ENCODE data around the gene PRKCD. TPM values are rescaled to one million over a fixed set of nuclear protein-coding genes. Genes with fewer than 3 reads are reported as not detected.

The PRKCD gene
- total RNA-seq, 1 donor from 2014 or later: 16.1 TPM

DNA sequence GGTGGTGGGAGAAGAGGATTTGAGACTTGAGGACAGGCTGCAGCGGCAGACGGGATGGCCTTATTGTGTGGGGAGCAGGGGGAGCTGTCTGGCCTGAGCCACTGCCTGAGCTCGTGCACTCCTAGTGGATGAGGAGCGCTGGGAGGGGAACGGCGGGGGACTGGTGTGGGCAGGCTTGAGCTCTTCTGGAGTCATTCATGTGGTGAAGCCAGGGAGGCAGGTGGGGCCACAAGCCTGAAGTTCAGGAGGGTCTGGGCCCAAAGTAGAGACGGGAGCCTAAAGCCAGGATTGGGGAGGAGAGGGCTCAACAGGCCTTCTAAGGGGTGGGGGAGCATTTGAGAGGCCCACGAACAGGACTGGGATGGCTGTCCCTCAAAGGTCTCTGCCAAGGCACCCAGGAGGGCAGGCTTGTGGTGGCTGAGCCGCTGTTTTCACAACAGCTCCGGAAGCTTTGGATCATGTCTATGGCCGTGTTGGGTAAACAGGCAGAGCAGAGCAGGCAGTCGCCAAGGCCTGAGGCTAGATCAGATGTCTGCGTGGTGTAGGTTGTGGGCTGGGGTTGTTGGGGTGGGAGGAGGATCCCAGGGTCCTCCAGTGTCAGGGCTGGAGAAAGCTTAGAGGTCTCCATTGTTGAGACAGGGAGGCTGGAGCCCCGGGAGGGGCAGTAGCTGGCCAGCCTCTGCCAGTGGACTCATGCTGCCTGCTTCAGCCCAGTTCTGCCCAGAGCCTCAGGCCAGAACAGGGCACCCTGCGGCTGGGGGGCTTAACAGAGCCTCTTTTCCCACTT, 8.2 kb downstream of the PRKCD start:
- no peak for DNase-seq (ENCODE audit: low spot score in 2 of 2, unreplicated experiment in 2 of 2)
- no peaks in the 10 kb centered on the region for H3K9me3 Mint-ChIP-seq
- peaks cover 23% of the 10 kb centered on the region for H3K4me1 Mint-ChIP-seq
- H3K27me3 Mint-ChIP-seq (ENCODE audit: low read depth): no peaks in the 10 kb centered on the region
- H3K36me3 Mint-ChIP-seq: peaks cover 2% of the 10 kb centered on the region
- H3K27ac Mint-ChIP-seq: no peak overlapping the region
- H3K4me3 Mint-ChIP-seq: no peak overlapping the region
- TF ChIP-seq, protein P1, sequence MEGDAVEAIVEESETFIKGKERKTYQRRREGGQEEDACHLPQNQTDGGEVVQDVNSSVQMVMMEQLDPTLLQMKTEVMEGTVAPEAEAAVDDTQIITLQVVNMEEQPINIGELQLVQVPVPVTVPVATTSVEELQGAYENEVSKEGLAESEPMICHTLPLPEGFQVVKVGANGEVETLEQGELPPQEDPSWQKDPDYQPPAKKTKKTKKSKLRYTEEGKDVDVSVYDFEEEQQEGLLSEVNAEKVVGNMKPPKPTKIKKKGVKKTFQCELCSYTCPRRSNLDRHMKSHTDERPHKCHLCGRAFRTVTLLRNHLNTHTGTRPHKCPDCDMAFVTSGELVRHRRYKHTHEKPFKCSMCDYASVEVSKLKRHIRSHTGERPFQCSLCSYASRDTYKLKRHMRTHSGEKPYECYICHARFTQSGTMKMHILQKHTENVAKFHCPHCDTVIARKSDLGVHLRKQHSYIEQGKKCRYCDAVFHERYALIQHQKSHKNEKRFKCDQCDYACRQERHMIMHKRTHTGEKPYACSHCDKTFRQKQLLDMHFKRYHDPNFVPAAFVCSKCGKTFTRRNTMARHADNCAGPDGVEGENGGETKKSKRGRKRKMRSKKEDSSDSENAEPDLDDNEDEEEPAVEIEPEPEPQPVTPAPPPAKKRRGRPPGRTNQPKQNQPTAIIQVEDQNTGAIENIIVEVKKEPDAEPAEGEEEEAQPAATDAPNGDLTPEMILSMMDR (IDR thresholded peaks at IDR 0.05; ENCODE audit: unreplicated experiment): no peak

DNA sequence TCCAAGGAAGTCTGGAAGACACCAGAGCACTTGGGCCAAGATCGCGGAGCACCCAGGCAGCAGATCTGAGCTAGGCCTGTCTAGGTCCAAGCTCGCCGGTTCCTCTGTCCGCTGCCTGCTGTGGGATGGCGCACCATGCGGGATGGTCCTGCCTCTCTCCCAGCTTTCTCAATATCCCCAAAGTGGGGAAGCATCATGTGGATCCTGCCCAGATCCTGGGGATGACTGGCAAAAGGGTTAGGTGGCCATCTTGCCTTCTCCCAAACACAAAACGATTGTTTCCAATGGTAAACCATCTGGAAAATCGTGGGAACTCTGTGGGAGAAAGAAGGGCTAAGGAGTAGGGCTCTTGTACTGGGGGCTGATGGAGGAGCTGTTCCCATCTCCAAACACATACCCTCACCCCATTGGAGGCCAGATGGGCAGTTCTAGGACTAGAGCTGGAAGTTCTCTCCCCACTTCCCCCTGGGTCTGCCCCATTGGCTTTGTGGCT, 8.9 kb downstream of the PRKCD start:
- H3K9me3 Mint-ChIP-seq: no peaks in the 10 kb centered on the region
- DNase-seq (ENCODE audit: low spot score in 2 of 2, unreplicated experiment in 2 of 2): no peak
- H3K36me3 Mint-ChIP-seq: peaks cover 2% of the 10 kb centered on the region
- H3K4me3 Mint-ChIP-seq: no peak overlapping the region
- no peak overlapping the region for H3K27ac Mint-ChIP-seq
- no peaks in the 10 kb centered on the region for H3K27me3 Mint-ChIP-seq (ENCODE audit: low read depth)
- TF ChIP-seq, protein P1 (IDR thresholded peaks at IDR 0.05; ENCODE audit: unreplicated experiment): no peak
- H3K4me1 Mint-ChIP-seq: peaks cover 23% of the 10 kb centered on the region

DNA sequence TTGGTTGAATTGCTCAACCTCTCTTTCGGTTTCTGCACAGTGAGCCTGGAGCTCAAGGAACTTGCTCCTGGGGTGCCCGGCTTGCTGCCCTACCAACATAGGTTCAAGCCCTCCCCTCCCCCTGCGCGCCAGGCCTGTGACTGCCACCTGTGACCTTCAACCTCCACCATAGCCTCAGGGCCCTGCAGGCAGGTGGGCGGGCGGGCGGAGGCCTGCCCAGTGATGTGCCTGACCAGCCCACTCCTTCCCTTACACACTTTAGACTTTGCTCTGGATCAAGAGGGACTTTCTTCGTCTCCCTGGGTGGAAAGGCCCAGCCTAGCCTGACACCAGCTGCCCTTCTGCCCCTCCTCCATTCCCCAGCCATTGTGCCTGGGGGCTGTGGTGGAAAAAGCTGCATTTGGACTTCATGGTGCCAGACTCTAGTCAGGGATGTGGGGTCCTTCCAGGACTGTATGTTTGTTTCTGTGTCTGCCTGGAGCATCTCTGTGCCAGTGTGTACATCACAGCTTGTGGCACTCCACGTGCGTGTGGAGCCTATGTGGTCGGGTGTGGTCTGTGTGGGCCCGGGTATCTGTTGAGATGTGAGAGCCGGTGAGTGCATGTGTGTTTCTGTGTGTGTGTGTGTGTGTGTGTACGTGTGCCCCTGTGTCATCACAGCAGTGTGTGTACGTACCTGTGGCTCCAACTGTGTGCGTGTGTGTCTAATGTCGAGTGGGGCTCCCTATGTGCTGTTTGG, 9.5 kb downstream of the PRKCD start:
- Mint-ChIP-seq H3K27ac (no peak overlapping the region), H3K9me3 (no peaks in the 10 kb centered on the region), H3K27me3 (ENCODE audit: low read depth) (no peaks in the 10 kb centered on the region), H3K36me3 (peaks cover 2% of the 10 kb centered on the region), H3K4me3 (no peak overlapping the region), H3K4me1 (peaks cover 23% of the 10 kb centered on the region)
- TF ChIP-seq, protein P1 (IDR thresholded peaks at IDR 0.05; ENCODE audit: unreplicated experiment): no peak
- no peak for DNase-seq (ENCODE audit: low spot score in 2 of 2, unreplicated experiment in 2 of 2)

DNA sequence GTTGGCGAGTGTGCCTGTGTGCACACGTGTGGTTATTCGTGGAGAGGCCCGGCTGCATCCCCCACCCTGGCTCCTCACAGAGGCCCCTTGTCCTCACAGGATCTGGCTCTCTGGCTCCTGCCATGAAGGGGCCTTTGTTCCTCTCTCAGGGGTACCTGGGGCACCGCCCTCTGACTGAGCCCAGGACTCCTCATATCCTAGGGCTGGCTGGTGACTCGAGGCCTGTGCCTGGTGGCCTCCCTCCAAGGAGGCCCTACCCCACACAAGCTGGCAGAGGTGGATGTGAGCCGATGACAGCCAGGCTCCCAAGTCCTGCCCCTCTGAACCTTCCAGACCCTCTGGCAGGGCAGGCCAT, 10.0 kb downstream of the PRKCD start:
- H3K4me3 Mint-ChIP-seq: no peak overlapping the region
- H3K27me3 Mint-ChIP-seq (ENCODE audit: low read depth): no peaks in the 10 kb centered on the region
- TF ChIP-seq, protein P1 (IDR thresholded peaks at IDR 0.05; ENCODE audit: unreplicated experiment): no peak
- H3K9me3 Mint-ChIP-seq: no peaks in the 10 kb centered on the region
- peaks cover 2% of the 10 kb centered on the region for H3K36me3 Mint-ChIP-seq
- DNase-seq (ENCODE audit: low spot score in 2 of 2, unreplicated experiment in 2 of 2): no peak
- H3K4me1 Mint-ChIP-seq: peaks cover 23% of the 10 kb centered on the region
- no peak overlapping the region for H3K27ac Mint-ChIP-seq

DNA sequence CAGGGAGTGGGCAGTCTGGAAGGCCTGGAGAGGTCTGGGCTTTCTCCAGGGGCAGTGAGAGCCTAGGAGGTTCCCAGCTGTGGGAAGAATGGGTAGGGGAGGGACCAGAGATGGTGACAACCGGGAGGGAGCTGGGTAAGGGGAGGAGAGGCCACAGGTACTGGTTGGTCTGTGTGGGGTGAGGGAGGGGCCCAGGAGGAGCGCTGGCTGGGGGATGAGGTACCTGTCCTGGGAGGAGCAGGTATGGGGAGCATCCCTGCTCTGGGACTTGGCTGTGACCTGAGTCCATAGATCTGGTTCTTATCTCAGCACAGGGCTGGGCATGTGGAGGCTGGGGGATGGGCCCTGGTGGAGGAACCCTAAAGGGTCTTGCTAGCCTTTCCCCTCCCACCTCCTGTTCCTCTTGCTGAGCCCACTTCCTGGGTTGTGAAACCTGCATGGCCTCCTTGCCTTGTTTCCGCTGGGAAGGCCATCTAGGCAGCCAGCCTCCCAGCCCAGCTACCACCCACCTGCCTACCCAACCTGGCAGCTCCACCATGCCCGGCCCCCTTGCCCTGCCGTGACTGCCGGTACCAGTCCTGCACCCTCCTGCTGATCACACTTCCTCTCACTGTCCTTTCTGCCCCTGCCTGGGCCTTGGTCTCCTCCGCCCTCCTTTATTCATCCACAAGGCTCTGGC, 11.0 kb downstream of the PRKCD start:
- TF ChIP-seq, protein P1 (IDR thresholded peaks at IDR 0.05; ENCODE audit: unreplicated experiment): no peak
- H3K27ac Mint-ChIP-seq: no peak overlapping the region
- no peak for DNase-seq (ENCODE audit: low spot score in 2 of 2, unreplicated experiment in 2 of 2)
- peaks cover 2% of the 10 kb centered on the region for H3K36me3 Mint-ChIP-seq
- peaks cover 23% of the 10 kb centered on the region for H3K4me1 Mint-ChIP-seq
- H3K27me3 Mint-ChIP-seq (ENCODE audit: low read depth): no peaks in the 10 kb centered on the region
- H3K9me3 Mint-ChIP-seq: no peaks in the 10 kb centered on the region
- no peak overlapping the region for H3K4me3 Mint-ChIP-seq
